HG02852 (cell line): Measurements from ENCODE around the gene SLBP.

Experiments used
- ATAC-seq: cut with Tn5 transposase; IDR thresholded peaks from one replicate; pipeline ENCODE4 v1.9.1; 2021; ENCODE audit warnings: mild to moderate bottlenecking, moderate library complexity; ENCODE audit not compliant: unreplicated experiment

SLBP gene

DNA sequence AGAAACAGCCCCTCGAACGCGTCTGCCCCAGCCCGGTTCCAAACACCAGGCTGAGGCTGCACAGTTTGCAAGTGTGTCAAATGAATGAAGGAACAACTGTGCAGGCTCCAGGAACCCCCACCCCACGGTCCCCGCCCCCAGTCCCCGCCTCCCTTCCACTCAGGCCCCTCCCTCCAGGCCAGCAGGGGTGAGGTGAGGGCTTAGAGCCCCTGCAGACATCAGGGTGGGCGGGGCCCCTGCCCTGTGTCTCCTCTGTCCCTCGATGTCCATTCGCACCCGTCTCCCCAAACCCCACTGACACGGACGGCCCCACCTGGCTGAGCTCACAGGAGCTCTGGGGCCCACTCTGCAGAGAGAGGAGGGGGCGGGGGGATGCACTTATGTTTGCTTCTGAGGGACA is 37.7 kb upstream of the SLBP start:
- ATAC-seq, result no peak

DNA sequence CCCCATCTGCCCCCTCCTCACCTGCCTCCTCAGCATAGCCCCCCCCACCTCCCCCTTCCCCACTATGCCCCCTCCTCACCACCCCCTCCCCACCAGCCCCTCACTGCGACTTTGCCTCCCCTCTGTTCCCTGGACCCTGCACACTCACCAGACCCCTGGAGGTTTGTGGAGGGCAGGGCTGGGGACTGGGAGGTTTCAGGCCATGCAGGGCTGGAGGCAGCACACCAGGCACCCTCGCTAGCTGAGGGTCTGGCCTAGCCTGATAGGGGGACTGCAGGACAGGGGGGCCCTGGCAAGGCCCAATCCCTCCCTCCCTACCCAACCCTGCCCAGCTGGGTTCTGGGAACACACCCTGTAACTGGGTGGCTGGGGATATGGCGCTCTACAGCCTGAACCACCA is 37.3 kb upstream of the SLBP start:
- no peak for ATAC-seq

DNA sequence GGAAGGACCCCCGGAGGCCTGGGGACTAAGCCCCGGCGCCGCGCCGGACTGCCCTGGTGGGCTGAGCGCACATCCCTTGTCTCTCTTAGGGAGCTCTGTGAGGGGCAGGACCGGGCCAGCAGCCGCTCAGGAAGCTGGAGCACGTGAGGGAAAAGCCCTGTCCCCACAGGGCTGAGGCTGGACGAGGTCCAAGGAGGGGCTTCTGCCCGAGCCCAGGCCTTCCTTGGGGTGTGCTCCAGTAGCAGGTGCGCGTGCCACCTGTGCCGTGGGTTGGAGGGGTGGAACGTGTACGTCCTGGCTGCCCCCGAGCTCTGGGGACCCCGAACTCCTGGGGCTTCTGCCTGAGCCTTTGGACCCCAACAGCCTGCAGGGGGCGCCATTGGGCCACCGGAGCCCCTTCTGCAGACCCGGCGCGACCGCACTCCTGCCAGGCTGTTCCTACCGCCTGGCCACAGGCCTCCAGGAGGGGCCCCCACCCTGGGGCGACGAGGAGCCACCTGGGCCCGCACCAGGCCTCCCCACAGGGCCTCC is 36.4 kb upstream of the SLBP start:
- no peak for ATAC-seq

DNA sequence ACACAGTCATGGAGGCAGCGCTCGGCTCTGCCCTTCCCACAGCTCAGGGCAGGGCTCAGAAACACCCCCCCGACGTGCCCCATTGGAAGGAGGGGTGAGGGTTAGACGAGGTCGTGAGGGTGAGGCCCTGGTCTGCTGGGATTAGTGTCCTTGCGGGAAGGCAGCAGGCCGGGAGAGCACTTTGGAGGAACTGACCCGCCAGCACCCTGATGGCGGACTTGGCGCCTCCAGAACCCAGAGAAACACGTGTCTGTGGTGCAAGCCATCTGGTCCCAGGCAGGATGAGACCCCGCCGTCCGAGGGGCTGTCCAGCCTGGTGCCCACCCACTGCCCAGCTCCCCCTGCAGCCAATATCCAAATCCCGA is 35.5 kb upstream of the SLBP start:
- ATAC-seq, result no peak

DNA sequence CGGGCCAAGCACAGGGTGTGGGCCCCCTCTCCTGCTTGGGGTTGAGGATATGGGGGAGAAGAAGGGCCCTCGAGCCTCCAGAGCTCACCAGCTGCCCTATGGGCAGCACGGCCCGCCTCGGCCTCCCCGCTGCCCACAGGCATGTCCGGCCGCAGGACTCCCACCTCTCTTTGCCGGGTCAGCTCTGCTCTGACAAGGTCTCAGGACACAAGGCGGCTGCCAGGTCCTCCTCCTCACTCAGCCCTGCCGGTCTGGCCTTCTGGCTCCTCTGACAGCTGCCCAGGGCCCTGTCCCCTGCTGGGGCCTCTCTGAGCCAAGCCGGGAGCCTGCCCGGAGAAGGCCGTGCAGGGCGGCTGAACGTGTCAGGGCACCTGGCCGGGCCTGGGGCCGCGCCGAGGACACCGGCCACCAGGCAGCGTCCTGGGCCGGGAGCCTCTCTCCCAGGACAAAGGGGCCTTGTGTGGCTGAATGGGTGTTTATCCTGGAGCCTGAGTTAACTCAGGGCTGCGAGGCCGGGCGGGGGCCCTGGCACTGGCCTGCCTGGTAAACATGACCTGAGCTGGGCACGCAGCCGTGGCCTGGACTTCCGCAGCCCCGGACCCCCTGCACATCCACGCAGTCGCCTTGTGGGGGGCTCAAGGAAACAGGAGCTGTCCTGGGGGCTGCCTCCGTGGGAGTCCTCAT is 34.9 kb upstream of the SLBP start:
- no peak for ATAC-seq

DNA sequence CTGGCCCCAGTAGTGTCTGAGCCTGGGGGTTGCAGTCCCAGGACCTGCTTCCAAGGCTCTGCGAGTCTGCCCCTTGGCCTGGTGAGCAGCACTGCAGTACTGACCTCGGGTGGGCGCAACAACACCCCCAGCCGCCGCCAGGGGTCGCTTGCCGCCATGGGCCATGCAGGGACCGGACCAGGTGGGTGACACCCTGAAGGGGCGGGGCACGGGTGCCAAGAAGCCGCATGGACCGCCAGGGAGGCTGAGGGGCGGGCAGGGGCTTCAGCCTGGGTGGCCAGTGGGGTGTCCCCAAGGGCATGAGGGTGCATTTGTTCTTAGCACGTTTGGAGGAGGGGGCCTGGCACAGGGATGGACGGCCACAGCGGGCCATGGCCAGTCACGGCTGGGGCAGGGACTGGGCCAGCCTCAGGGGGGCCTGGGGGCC is 34.2 kb upstream of the SLBP start:
- peak; percentile 47 for ATAC-seq

DNA sequence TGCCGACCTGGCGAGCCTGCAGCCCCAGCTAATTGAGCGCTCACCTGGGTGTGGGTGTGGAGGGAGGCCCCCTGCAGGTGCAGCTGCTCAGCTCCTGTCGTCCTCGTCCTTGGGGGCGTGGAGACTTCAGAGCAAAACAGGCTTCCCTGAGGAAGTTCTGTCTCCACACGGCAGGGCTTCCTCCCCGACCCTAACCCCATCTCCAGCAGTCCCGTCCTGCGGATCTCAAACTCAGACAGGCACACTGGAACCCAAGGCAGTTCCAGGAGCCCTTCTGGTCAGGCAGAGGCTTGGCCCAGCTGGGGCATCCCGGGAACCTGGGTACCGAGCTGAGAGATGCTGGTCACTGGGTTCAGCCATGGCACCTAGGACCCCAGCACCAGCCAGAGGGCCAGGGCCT is 33.6 kb upstream of the SLBP start:
- ATAC-seq, result no peak

DNA sequence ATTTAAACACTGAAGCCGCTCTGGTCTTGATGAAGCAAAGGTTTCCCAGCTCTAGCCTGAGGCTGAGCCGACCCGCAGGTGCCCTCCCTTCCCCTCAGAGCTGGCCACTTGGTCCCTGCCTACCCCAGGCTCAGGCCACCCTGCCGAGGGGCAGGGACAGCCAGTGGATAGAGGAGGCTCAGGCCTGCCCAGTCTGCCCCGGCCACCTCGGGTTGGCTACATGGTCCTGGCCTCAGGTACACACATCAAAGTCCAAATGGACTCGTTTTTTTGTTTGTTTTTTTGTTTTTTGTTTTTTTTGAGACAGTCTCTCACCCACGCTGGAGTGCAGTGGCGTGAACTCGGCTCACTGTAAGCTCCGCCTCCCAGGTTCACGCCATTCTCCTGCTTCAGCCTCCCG is 33.0 kb upstream of the SLBP start:
- no peak for ATAC-seq

DNA sequence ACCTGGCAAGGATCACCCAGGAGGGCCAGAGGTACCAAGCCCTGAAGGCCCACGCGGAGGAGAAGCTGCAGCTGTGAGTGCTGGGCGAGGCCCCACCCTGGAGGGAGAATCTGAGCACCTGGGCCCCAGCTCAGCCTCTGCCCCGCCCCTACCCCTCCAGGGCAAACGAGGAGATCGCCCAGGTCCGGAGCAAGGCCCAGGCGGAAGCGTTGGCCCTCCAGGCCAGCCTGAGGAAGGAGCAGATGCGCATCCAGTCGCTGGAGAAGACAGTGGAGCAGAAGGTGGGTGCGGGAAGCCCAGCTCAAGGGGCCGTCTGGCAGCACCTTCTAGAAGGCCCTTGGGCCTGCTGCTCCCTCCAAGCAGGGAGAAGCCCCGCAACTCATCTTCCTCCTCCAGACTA is 32.4 kb upstream of the SLBP start:
- ATAC-seq, result no peak

DNA sequence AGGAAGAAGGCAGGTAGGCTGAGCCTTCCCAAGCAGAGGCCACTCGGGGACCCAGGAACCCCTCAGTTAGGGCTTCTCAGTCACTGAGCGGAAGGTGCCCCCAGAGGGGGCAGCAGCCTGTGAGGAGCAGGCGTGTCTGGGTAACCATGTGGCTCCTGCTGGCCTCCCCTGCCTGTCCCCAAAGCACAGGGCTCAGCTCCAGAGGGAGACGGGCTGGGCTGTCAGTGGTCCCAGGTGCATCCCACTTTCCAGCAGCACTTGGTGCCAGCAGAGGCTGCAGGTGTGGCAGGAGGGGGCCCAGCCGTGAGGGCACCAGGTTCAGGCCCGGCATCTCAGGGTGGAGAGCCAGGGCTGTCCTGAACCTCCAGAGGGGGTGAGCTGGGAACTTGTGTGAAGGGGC is 31.9 kb upstream of the SLBP start:
- no peak for ATAC-seq

DNA sequence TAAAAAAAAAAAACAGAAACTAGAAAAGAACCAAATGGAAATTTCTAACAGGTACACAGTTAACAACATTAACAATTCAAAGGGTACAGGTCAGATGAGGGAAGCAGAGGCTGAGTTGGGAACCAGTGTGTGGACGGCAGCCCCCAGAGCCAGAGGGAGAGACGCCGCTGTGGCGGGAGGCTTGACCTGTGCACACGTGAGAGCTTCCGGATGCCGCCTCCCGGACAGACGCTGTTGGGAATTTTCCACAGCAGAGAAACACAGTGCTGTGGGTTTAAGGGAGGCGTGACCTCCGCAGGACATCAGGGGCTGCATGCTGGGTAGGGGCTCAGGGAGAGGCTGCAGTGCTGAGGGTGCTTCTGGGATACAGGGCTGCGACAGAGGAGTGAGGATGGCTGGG is 31.4 kb upstream of the SLBP start:
- ATAC-seq, result no peak

DNA sequence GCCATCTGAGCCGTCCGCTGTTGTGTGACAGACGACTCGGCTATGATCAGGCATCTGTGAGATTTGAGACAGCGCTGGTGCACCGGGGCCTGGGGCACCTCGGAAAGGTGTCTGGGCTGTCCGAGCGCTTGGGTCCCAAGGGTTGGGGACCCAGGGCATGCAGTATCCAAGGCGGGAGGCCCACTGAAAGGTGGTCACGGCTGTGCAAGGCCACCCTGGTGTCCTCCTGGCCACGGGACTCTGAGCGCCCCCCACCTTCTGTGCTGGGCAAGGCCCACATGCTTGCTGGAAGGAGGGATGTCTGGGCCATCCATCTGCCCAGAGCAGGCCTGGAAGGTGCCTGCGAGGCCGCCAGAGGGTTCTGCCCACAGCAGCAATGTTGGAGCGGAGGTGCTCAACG is 29.1 kb upstream of the SLBP start:
- no peak for ATAC-seq

DNA sequence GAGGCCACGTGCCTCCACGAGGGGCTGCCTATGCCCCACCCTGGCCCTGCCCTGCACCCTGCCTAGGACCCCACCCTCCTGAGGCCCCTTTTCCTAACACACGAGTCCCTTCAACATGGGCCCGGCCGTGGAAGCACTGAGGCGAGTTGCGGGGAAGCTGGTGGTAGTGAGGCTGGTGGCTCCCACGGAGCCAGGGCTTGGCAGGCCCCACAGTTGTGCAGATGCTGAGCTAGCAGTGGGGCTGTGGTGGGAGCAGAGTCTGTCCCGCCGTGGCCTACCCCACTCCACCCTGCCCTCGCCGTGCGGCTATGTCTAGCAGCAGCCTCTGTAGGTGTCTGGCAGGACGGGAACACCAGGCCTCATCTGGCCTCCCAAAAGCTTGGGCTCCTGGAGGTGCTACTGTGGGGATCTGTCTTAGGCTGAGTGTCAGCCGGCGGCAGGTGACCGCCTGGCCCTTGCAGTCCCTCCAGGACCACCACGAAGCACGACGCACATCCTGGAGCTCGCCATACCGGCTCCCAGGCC is 28.0 kb upstream of the SLBP start:
- ATAC-seq, result no peak

DNA sequence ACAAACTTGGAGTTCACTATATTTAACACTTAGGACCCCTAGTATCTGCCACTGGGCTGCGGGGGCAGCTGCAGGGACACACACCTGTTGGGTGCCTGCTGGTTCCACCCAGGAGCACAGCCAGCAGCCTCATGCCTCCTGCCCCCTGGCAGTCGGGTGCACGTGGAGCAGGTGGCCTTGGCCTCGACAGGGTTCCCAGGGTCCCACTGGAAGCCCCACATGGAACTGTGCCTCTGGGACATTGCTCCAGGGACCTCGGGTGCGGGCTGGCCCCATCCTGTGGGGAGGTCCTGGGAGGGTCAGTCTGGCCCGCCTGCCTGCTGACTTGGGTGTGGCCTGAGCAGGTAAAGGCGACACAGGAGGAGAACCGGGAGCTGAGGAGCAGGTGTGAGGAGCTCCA is 27.2 kb upstream of the SLBP start:
- no peak for ATAC-seq

DNA sequence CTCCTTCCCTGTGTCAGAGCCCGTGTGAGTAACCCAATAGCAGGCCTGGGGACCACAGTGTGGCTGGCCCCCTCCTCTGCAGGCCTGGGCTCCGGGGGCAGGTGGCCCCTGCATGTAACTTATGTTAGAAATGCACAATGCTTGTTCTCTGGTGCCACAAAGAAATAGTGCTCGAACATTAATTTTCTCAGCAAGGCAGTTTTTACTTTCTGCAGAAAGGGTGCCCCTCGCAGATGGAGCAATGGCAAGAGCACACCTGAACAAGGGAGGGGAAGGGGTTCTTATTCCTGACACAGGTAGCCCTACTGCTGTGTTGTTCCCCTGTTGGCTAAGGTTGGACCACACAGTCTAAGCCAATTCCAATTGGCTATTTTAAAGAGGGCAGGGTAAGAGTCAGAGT is 26.3 kb upstream of the SLBP start:
- no peak for ATAC-seq

DNA sequence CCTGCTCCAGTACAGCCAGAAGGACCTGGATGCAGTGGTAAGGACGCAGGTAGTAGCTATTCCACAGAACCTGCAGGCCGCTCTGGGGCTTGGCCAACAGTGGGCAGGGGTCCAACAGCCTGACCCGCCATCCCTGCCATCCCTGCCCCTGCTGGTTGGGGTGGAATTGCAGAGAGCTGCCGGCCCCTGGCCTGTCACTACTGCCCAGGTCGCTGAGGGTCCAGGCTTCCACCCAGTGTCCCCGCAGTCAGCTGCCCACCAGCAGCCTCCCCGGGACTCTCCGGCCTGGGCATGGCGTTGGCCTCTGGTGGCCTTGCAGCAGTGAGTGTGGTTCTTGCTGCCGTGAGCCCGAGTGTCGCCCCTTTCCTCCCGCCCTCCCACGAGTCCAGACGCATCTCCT is 25.5 kb upstream of the SLBP start:
- ATAC-seq, result no peak

DNA sequence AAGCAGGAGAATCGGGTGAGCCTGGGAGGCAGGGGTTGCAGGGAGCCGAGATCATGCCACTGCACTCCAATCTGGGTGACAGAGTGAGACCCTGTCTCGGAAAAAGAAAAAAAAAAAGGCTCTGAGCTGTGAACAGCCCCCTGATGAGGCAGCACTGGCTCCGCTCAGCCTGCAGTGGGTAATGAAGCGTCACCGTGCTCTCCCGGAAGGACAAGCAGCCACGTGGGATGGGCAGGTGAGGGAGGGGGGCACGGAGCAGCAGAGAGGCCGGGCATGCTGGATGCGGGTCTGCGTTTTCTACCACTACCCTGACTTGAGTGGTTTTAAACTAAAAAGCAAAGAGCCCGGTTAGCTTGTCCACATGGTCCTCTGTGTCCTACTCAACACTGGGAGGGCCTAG is 24.7 kb upstream of the SLBP start:
- ATAC-seq, result no peak

DNA sequence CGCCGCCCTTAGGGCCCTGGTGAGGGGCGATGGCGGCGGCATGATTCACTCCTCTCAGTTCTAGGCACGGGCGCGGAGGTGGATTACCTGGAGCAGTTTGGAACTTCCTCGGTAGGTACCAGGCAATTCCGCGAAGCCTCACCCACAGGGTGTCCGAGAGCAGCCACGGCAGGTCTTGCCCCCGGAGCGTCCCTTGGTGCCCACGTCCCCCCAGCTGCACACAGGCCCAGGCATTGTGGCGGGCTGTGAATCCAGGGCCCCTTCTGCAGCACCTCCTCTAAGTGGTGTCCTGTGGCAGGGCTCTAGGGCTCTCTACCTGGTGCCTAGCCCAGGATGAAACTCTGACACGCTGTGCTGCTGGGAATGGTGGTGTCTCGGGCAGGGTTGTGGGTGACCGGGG is 23.1 kb upstream of the SLBP start:
- no peak for ATAC-seq

DNA sequence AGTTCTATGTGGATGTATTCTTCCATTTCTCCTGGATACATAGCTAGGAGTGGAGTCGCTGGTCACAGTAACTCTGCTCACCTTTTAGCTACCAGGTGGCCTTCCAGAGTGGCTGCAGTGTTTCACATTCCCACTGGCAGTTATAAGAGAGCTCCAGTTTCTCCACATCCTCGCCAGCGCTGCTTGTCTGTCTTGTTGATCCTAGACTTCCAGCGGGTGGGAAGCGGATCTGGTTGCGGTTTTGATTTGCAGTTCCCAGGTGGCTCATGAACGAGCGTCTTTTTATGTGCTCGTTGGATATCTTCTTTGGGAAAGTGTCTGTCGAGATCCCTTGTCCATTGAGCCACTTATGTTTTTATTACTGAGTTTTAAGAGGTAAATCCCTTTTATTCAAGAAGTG is 20.8 kb upstream of the SLBP start:
- ATAC-seq, result no peak

DNA sequence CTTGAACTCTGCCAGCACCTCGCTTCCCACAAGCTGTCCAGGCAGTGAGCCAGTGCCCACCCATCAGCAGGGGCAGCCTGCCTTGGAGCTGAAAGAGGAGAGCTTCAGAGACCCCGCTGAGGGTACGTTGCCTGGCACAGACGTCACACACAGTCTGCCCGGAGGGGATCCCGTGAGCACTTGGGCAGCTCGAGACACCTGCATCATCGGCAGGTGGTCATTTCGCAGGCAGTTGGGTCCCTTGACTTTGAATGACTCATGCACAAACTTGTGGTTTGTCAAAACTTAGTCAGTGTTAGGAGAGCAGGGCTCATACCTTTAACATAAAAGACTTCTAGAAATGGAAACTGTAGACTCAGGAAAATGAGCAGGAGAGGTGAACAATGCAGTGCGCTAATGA is 19.1 kb upstream of the SLBP start:
- ATAC-seq, result no peak

DNA sequence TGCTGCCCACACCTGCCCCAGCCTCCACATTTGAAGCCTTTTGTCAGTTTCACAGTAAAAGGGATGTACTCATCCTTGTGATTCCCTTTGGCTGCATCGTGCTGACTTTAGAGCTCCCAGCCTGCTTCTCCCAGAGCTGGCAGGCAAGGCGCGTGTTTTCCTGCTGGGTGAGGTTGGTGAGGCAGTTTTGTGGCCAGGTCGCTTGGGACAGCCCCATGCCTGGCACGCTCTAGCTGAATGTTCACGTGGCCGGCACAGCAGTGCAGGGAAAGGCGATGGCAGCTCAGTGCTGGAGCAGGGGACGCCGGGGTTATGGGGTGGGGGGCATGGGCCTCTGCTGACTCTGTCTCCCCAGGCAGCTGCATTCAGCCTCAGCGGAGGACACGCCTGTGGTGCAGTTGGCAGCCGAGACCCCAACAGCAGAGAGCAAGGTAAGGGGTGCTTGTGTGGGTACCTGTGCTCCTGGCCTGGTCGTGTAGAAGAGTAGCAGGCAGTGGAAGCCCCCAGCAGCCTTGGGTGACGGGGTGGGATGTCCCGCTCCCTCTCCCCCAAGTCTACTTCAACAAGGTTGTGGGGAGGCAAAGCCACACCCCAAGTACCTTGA is 18.5 kb upstream of the SLBP start:
- ATAC-seq, result no peak

DNA sequence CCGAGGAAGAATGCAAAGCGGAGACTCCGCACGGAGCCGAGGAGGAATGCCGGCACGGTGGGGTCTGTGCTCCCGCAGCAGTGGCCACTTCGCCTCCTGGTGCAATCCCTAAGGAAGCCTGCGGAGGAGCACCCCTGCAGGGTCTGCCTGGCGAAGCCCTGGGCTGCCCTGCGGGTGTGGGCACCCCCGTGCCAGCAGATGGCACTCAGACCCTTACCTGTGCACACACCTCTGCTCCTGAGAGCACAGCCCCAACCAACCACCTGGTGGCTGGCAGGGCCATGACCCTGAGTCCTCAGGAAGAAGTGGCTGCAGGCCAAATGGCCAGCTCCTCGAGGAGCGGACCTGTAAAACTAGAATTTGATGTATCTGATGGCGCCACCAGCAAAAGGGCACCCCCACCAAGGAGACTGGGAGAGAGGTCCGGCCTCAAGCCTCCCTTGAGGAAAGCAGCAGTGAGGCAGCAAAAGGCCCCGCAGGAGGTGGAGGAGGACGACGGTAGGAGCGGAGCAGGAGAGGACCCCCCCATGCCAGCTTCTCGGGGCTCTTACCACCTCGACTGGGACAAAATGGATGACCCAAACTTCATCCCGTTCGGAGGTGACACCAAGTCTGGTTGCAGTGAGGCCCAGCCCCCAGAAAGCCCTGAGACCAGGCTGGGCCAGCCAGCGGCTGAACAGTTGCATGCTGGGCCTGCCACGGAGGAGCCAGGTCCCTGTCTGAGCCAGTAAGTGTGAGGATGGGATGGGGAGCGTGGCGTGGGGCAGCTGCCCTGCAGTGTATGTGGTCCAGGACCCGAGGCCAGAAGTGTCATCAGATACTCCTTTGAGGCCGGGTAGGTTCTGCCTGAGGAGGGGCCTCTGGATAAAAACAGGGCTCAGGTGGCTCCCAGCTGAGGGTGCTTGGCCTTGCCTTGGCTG is 16.2 kb upstream of the SLBP start:
- ATAC-seq, result no peak
